GM10847 (cell line): Measurements from ENCODE around the gene ADH6.

Source experiments
- POLR2A ChIP-seq: IDR thresholded peaks from 2 replicates; pipeline ENCODE4 v1.6.1; 2011; ENCODE audit not compliant: insufficient read length; ENCODE audit errors: extremely low read depth

The ADH6 gene

GRCh38 chr4:99219072-99219471 lies at the start of gene ADH6:
ADH6 (minus strand) TSS chr4:99219246; CDS start chr4:99219152, 94 bp downstream.
- no peak for TF ChIP-seq POLR2A

DNA sequence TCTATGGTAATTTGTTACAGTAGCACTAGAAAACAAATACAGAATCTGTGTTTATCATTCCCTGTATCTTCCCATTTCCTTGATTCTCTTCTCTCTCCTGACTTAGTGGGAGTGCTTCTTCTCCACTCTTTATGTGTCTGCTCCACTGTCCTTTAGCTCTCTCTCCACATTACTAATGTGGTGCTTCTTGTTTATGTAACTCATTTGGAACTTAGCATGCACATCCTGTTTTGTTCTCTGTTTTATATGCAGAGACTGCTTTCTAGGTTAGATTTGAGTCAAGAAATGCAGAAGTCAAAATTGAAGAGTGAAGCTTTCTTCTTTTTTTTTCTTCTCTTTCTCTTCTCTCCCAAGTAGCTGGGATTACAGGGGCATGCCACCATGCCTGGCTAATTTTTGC lies 45.9 kb upstream of the ADH6 start:
- no peak for TF ChIP-seq POLR2A

DNA sequence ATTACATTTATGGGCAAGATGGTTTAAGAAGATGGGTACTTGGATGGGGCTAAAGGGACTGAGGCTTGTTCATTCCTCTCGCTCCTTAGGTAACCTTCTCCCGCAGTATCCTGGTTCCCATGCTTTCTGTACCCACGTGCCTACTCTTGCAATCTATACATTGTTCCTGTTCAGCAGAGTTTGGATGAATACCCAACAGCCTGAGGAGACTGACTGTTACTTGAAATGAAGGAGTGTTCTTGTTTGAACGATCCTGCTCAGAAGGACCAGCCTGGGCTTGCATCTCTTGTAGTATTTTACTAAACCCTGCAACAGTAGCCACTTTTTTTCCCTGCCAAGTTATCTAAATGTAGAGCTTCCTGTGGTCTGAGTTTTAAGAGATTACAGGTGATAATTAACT lies 33.7 kb upstream of the ADH6 start:
- no peak for TF ChIP-seq POLR2A

- no peak for TF ChIP-seq POLR2A
These were observed 29.7 kb upstream of the ADH6 start for GRCh38 chr4:99248714-99249113.

GRCh38 chr4:99235955-99236354 lies 16.9 kb upstream of the ADH6 start:
- TF ChIP-seq POLR2A: no peak

- no peak for TF ChIP-seq POLR2A
These were observed 15.4 kb upstream of the ADH6 start for GRCh38 chr4:99234331-99235010.

DNA sequence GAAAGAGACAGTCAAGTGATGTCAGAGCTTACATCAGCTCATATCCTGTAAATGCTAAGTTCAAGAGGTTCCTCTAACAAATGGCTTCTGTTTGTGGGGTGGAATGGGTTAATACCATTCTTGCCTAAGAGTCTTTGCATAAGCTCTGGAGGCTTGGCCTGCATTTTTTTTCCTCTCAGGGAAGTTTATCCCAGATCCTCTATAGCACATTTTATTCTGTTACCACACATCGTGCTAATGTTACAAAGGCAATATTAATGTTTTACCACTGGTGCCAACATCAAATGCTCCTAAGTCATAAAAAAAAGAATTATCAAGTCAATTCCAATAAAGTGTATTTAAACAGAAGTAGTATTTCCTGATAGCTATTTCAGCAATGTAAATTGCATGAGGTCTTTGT lies 2.9 kb upstream of the ADH6 start:
- no peak for TF ChIP-seq POLR2A

DNA sequence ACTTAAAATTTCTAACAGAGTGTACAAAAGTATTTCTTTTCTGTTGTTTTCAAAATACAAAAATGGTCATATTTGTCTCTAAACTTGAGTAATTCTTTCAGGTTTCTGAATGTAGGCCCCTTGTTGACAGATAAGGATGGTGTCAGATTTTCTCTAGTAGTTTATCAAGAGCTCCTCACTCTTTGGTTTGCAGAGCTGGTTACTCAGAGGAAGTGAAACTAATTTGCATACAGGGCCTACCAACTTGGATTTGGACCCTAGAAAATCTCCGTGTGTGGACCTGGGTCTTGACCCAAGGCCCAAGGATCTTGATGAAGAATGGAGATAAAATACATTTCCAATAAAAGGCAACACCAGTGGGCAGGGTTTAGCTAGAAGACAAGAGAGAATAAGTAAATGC lies 433 bp upstream of the ADH6 start:
- TF ChIP-seq POLR2A: no peak

GRCh38 chr4:99215521-99215920 lies 3.5 kb downstream of the ADH6 start:
- no peak for TF ChIP-seq POLR2A

- no peak for TF ChIP-seq POLR2A
These were observed 8.3 kb downstream of the ADH6 start for GRCh38 chr4:99210789-99211188.

GRCh38 chr4:99209671-99210070 lies 9.4 kb downstream of the ADH6 start:
- TF ChIP-seq POLR2A: no peak

DNA sequence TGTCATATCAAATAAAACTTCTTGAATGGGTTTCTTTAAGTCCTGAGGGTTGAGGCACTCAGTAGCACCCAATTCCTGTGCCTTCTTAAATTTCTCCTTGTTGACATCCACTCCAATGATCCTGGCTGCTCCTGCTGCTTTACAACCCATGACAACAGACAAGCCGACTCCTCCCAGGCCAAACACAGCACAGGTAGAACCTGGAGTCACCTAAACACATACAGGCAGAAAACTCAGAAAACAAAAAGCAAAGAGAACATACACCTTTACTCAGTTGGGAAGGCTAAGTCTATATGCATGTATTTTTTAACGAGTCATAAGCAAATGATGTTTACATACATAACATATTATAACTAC lies 10.3 kb downstream of the ADH6 start:
- TF ChIP-seq POLR2A: no peak

DNA sequence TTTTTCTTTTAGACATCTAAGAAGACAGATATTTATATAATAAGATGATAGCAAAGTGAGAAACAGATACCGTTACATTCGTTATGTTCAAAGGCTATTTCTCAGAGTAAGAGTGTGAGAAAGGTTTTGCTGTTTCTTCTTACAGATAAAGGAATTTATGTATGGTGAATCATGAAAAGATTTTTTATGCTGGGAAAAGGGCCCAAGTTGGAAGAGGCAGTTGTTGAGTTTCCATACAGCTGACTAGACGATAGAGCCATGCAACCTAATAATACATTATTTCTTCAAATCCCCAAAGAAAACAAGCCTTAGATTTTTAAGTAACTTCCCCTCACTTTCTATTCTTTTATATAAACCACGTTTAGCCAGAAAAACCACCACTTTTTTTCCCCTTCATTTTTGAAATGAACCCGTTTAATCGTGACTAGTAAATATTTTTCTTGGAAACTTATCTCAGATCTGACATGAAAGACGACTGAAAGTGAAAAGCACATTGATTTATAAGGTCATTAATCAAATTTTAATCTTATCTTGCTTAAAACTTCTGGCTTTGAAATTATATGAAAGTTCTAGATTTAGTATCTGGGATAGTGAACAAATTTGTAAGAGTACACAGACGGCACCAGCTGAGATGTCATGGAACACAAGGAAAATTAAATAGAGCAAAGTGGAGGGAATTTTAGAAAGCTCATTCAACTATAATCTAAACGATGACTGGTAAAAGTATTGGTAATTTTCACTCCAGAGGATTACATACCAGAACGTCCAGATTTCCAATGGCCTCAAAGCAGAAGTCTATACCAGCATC lies 10.9 kb downstream of the ADH6 start:
- no peak for TF ChIP-seq POLR2A

GRCh38 chr4:99207069-99207743 lies 11.8 kb downstream of the ADH6 start:
- TF ChIP-seq POLR2A: no peak

DNA sequence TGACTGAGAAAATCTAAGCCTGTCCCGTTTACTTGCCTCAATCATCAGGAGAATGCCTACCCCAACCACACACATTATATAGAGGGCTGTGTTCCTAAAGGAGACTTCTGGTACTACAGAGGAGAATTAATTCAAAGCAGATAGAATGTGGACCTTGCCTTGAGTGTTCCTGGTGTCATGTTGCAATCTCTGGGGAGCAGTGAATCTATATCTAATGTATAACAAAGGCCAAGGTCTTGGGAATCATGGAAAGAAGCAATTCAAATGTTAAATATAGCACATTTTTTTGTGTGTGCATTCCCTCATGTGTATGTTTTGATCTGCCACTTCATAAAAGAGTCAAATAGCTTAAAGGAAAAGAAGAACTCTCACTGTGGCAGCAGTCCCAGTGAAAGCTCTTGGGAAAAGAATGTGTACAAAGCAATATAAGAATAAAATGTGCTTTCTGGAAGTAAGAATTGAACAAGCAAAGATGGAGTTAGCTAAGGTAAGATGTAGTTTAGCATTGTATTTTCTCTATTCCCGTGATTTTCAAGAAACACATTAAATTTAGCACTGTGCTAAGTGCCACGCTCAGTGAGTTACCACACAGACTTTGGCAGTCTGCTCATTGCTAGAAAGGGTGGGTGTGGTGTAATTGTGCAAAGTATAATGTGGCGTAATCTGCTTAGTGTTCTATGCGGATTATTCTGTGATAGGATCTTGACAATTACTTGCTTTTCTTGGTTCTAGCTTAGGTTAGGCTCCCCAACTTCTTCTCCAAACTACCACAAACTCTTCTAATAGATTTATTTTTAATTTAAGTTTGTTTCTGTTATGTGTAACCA lies 13.7 kb downstream of the ADH6 start:
- TF ChIP-seq POLR2A: no peak
